K562 (cell line): ENCODE measurements around the gene MAML3.

Experiments
- EP400 ChIP-seq: fragments of 450-650 bp; IDR thresholded peaks from 2 replicates; pipeline ENCODE4 v1.6.1; 2017; ENCODE audit warnings: antibody characterized with exemption, mild to moderate bottlenecking, moderate library complexity
- FOSL1 ChIP-seq: fragments of 200-800 bp; sonication (Bioruptor generic); conservative IDR thresholded peaks from 2 replicates; pipeline ENCODE4 v1.6.1; 2016; ENCODE audit warnings: missing genetic modification characterization, missing compliant biosample characterization
- FOXA3 ChIP-seq, 2 experiments: fragments of 450-650 bp in 1 of 2; sonication (generic) in 1 of 2; formaldehyde crosslinking; IDR thresholded peaks in 1 of 2; conservative IDR thresholded peaks in 1 of 2; 2 replicates each; pipeline versions ENCODE4 v1.4.0 to v1.8.0; 2020 to 2022; ENCODE audit warnings: mild to moderate bottlenecking in 2 of 2, missing genetic modification reagents in 1 of 2
- KLF16 ChIP-seq: IDR thresholded peaks from 2 replicates; pipeline ENCODE4 v1.6.1; 2016; ENCODE audit warnings: antibody characterized with exemption
- PURB ChIP-seq: sonication (generic); formaldehyde crosslinking; IDR thresholded peaks from 2 replicates; pipeline ENCODE4 v1.9.0; 2021; ENCODE audit warnings: low read depth, mild to moderate bottlenecking, missing genetic modification reagents
- RBBP5 ChIP-seq: fragments of 200-600 bp; sonication (generic); IDR thresholded peaks from 2 replicates; pipeline ENCODE4 v1.6.1; 2012; ENCODE audit warnings: borderline replicate concordance, mild to moderate bottlenecking, low read length, control low read depth, inconsistent platforms; ENCODE audit not compliant: insufficient read depth, poor library complexity, severe bottlenecking
- RBM17 ChIP-seq: fragments of 200-400 bp; formaldehyde crosslinking; IDR thresholded peaks from 2 replicates; pipeline ENCODE4 v1.6.1; 2017; ENCODE audit warnings: low read depth, mild to moderate bottlenecking, low read length, borderline replicate concordance
- RBM22 ChIP-seq: fragments of 200-400 bp; formaldehyde crosslinking; IDR thresholded peaks from 2 replicates; pipeline ENCODE4 v1.6.1; 2018; ENCODE audit warnings: low read length, low read depth; ENCODE audit not compliant: poor library complexity, severe bottlenecking
- TARDBP ChIP-seq: fragments of 450-650 bp; IDR thresholded peaks from 2 replicates; pipeline ENCODE4 v1.6.1; 2016
- TBP ChIP-seq: optimal IDR thresholded peaks from 2 replicates; pipeline ENCODE3; 2011; ENCODE audit warnings: low read depth, low read length, improper control_type of control experiment
- TCF3 ChIP-seq: sonication (generic); formaldehyde crosslinking; IDR thresholded peaks from 2 replicates; pipeline ENCODE4 v1.4.0; 2020; ENCODE audit warnings: mild to moderate bottlenecking, missing genetic modification reagents
- ZNF121 ChIP-seq: sonication (generic); formaldehyde crosslinking; conservative IDR thresholded peaks from 2 replicates; pipeline ENCODE4 v1.8.0; 2022; ENCODE audit warnings: missing genetic modification reagents
- TF ChIP-seq, protein P1 (sequence below), 3 experiments: IDR thresholded peaks in 2 of 3; conservative IDR thresholded peaks in 1 of 3; 2 replicates each; pipeline ENCODE4 v1.5.1; 2011 to 2012; ENCODE audit warnings: low read length in 3 of 3, mild to moderate bottlenecking in 3 of 3, control low read depth in 2 of 3, improper control_type of control experiment in 1 of 3, inconsistent platforms in 1 of 3, low read depth in 1 of 3, mixed read lengths in 1 of 3, moderate library complexity in 1 of 3; ENCODE audit not compliant: insufficient read depth in 2 of 3

GRCh38 chr4:139898293-139898692 is 255.7 kb downstream of the MAML3 start:
- TF ChIP-seq TCF3: no peak
- no peak for TF ChIP-seq RBM22
- no peak for TF ChIP-seq RBBP5
- no peak for TF ChIP-seq FOXA3 (CRISPR knock-in tag; conservative IDR thresholded peaks at IDR 0.05 in 1 of 2, IDR thresholded peaks at IDR 0.05 in 1 of 2)
- TF ChIP-seq PURB: no peak
- TF ChIP-seq FOSL1 (tag): no peak
- TF ChIP-seq ZNF121 (CRISPR knock-in tag): no peak
- TF ChIP-seq TBP: no peak
- TF ChIP-seq KLF16: no peak
- no peak for TF ChIP-seq RBM17
- TF ChIP-seq, protein P1, sequence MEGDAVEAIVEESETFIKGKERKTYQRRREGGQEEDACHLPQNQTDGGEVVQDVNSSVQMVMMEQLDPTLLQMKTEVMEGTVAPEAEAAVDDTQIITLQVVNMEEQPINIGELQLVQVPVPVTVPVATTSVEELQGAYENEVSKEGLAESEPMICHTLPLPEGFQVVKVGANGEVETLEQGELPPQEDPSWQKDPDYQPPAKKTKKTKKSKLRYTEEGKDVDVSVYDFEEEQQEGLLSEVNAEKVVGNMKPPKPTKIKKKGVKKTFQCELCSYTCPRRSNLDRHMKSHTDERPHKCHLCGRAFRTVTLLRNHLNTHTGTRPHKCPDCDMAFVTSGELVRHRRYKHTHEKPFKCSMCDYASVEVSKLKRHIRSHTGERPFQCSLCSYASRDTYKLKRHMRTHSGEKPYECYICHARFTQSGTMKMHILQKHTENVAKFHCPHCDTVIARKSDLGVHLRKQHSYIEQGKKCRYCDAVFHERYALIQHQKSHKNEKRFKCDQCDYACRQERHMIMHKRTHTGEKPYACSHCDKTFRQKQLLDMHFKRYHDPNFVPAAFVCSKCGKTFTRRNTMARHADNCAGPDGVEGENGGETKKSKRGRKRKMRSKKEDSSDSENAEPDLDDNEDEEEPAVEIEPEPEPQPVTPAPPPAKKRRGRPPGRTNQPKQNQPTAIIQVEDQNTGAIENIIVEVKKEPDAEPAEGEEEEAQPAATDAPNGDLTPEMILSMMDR (IDR thresholded peaks at IDR 0.05 in 2 of 3, conservative IDR thresholded peaks at IDR 0.05 in 1 of 3; ENCODE audit: insufficient read depth in 2 of 3, low read depth in 1 of 3, low read length in 3 of 3): no peak
- TF ChIP-seq EP400: no peak
- no peak for TF ChIP-seq TARDBP
